Epithelial cell of esophagus (primary cell): ENCODE results near the gene VTCN1.

Source experiments
- DNase-seq: peaks from one replicate; pipeline ENCODE4 v3.0.0; 2010; ENCODE audit warnings: low read depth
- H3K4me3 ChIP-seq: 2 replicates; pipeline ENCODE4 v1.5.1; 2011; ENCODE audit warnings: mild to moderate bottlenecking, low read length, control low read depth
- CTCF ChIP-seq: IDR thresholded peaks from 2 replicates; pipeline ENCODE4 v1.5.1; 2011; ENCODE audit warnings: low read depth, mild to moderate bottlenecking, low read length, control low read depth, inconsistent platforms; ENCODE audit not compliant: insufficient read depth; ENCODE audit errors: missing control alignments

VTCN1 gene

GRCh38 chr1:117198097-117198496 is 12.6 kb downstream of the VTCN1 start:
- no peak for DNase-seq
- TF ChIP-seq CTCF = no peak

GRCh38 chr1:117189726-117190125 is 21.0 kb downstream of the VTCN1 start:
- TF ChIP-seq CTCF = no peak
- H3K4me3 ChIP-seq = no peak overlapping the region
- no peak for DNase-seq

More at GRCh38 chr1:117198097-117198496, 12.6 kb downstream of the VTCN1 start:
- H3K4me3 ChIP-seq = no peak overlapping the region

- DNase-seq = no peak
Observed at GRCh38 chr1:117188816-117189437, 21.8 kb downstream of the VTCN1 start.

GRCh38 chr1:117188170-117188815 is 22.4 kb downstream of the VTCN1 start:
- TF ChIP-seq CTCF = no peak
- no peak overlapping the region for H3K4me3 ChIP-seq
- DNase-seq = no peak

More at GRCh38 chr1:117188816-117189437, 21.8 kb downstream of the VTCN1 start:
- no peak overlapping the region for H3K4me3 ChIP-seq
- TF ChIP-seq CTCF = no peak

GRCh38 chr1:117183112-117183511 is 27.6 kb downstream of the VTCN1 start:
- TF ChIP-seq CTCF = no peak
- no peak overlapping the region for H3K4me3 ChIP-seq
- no peak for DNase-seq

- DNase-seq = no peak
- no peak for TF ChIP-seq CTCF
- H3K4me3 ChIP-seq = no peak overlapping the region
Observed at GRCh38 chr1:117182319-117182718, 28.4 kb downstream of the VTCN1 start.

GRCh38 chr1:117181630-117182041 is 29.1 kb downstream of the VTCN1 start:
- TF ChIP-seq CTCF = no peak
- DNase-seq = no peak
- no peak overlapping the region for H3K4me3 ChIP-seq
